ENCODE results near the gene RAB25. TPM values are rescaled to one million over a fixed set of nuclear protein-coding genes. Genes with fewer than 3 reads are reported as not detected.

RAB25 gene
- total and polyA plus RNA-seq, 8 donors = 57.6 to 148 (median 66.4) TPM

DNA sequence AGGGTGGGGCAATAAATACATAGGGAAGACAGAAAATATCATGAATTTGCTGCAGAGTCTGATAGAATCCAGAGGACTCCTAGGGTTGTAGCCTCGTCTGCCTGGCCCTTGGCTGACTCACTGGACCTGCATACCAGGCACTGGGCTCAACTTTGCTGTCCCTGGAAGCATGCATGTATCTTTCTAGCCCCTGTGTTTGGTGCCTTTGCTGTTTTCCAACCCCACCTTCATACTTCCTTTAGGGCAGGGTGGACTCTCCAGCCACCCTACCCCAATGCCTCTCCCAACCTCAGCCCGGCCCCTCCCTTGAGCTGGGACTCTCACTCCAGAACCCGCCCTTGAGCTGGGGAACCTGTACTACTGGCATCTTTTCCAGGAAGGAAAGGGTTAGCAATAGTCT, 1.2 kb downstream of the RAB25 start:
- Histone ChIP-seq H3K27ac (no peak overlapping the region), H3K4me3 (peak overlapping the region; percentile 22 to 47), H3K27me3 (no peaks in the 10 kb centered on the region), H3K9me3 (no peaks in the 10 kb centered on the region), H3K36me3 (peaks cover 0 to 7% of the 10 kb centered on the region in 2 donors), H3K4me1 (peaks cover 0 to 5% of the 10 kb centered on the region in 2 donors)
- no peak for DNase-seq
- TF ChIP-seq, protein P1, sequence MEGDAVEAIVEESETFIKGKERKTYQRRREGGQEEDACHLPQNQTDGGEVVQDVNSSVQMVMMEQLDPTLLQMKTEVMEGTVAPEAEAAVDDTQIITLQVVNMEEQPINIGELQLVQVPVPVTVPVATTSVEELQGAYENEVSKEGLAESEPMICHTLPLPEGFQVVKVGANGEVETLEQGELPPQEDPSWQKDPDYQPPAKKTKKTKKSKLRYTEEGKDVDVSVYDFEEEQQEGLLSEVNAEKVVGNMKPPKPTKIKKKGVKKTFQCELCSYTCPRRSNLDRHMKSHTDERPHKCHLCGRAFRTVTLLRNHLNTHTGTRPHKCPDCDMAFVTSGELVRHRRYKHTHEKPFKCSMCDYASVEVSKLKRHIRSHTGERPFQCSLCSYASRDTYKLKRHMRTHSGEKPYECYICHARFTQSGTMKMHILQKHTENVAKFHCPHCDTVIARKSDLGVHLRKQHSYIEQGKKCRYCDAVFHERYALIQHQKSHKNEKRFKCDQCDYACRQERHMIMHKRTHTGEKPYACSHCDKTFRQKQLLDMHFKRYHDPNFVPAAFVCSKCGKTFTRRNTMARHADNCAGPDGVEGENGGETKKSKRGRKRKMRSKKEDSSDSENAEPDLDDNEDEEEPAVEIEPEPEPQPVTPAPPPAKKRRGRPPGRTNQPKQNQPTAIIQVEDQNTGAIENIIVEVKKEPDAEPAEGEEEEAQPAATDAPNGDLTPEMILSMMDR (IDR thresholded peaks at IDR 0.05) = no peak
- intact Hi-C loops (cut with DNase I) = no loop called here
- peak; percentile 42 for ATAC-seq

DNA sequence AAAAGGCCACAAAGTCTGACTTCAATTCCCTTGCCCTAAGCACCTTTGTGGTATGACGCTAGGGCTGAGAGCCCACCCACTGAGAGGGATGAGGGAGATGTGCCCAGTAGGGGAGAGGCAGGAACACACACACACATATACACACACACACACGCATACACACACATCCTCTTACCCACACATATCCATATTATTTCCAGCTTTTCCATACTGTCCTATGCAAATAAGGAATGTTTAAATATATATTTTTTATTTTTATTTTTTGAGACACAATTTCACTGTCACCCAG, 3.0 kb downstream of the RAB25 start:
- Histone ChIP-seq H3K4me1 (peaks cover 0 to 5% of the 10 kb centered on the region in 2 donors), H3K9me3 (no peaks in the 10 kb centered on the region), H3K27me3 (no peaks in the 10 kb centered on the region), H3K27ac (no peak overlapping the region), H3K4me3 (no peak overlapping the region), H3K36me3 (no peaks in the 10 kb centered on the region)
- DNase-seq = no peak
- intact Hi-C loops (cut with DNase I) = no loop called here
- ATAC-seq = no peak
- TF ChIP-seq, protein P1 (IDR thresholded peaks at IDR 0.05) = no peak

DNA sequence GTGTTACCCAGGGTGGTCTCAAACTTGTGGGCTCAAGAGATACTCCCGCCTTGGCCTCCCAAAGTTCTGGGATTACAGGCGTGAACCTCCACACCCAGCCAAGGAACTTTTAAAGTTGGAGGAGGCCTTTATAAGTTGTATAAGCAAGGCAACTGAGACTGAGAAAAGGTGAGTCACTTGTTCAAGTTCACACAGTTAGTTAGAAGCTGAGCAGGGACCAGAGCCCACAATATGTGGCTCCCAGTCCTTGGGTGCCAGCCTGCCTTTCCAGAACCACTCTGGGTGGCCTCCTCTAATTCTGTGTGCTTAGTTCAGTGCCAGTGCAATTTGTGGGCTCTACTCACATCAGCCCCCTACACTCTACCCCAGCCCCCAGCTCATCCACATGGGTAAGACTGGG, 3.7 kb downstream of the RAB25 start:
- DNase-seq = no peak
- Histone ChIP-seq H3K9me3 (no peaks in the 10 kb centered on the region), H3K27me3 (no peaks in the 10 kb centered on the region), H3K4me3 (no peak overlapping the region), H3K4me1 (peaks cover 0 to 5% of the 10 kb centered on the region in 2 donors), H3K27ac (no peak overlapping the region), H3K36me3 (peaks cover 0 to 1% of the 10 kb centered on the region in 2 donors)
- TF ChIP-seq, protein P1 (IDR thresholded peaks at IDR 0.05) = no peak
- no peak for ATAC-seq
- intact Hi-C loops (cut with DNase I) = no loop called here

DNA sequence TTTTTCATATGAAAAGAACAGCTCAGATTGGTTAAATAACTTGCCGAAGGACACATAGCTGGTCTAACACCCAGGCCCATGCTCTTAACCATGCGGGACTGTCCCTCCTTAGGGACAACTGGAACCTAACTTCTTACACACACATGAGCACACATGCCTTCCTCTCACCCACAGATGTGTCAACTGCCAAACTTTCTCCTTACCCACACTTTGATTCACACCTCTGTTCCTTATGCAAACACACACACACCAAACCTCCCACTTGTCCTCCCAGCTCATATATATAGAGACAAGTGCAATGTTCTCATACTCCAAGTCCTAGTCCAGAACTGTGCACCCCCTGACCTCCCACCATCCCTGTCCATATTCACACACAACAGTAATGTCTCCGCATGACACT, 4.3 kb downstream of the RAB25 start:
- H3K36me3 ChIP-seq = peaks cover 0 to 5% of the 10 kb centered on the region in 2 donors
- H3K4me3 ChIP-seq = no peak overlapping the region
- DNase-seq = no peak
- intact Hi-C loops (cut with DNase I) = no loop called here
- TF ChIP-seq, protein P1 (IDR thresholded peaks at IDR 0.05) = no peak
- ATAC-seq = no peak
- H3K9me3 ChIP-seq = no peaks in the 10 kb centered on the region
- no peak overlapping the region for H3K27ac ChIP-seq
- H3K27me3 ChIP-seq = no peaks in the 10 kb centered on the region
- peaks cover 0 to 5% of the 10 kb centered on the region in 2 donors for H3K4me1 ChIP-seq

DNA sequence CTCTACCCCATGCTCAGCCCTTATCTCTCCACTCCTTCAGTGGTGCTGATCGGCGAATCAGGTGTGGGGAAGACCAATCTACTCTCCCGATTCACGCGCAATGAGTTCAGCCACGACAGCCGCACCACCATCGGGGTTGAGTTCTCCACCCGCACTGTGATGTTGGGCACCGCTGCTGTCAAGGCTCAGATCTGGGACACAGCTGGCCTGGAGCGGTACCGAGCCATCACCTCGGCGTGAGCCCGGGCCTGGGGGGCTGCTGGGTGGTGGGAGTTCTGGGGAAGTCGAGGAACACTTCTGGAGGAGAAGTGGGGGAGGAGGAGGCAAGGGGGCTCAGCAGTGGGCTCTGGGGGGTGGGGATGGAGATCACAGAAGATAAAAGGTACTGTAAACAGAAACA, 4.9 kb downstream of the RAB25 start:
- intact Hi-C loops (cut with DNase I) = no loop called here
- no peak for ATAC-seq
- Histone ChIP-seq H3K27ac (no peak overlapping the region), H3K4me3 (no peak overlapping the region), H3K4me1 (peaks cover 0 to 5% of the 10 kb centered on the region in 2 donors), H3K27me3 (no peaks in the 10 kb centered on the region), H3K36me3 (peaks cover 0 to 5% of the 10 kb centered on the region in 2 donors), H3K9me3 (no peaks in the 10 kb centered on the region)
- DNase-seq = no peak
- TF ChIP-seq, protein P1 (IDR thresholded peaks at IDR 0.05) = no peak
